Spleen (tissue), 11 donors: ENCODE data around the gene TLE4. TPM values are rescaled to one million over a fixed set of nuclear protein-coding genes. Genes with fewer than 3 reads are reported as not detected.
"Not testable (repeated sequence)": the region's sequence is repeated elsewhere in the genome, so short reads cannot be mapped to it uniquely, and the experiment has no call there.

Experiments used
- DNase-seq: peaks from one replicate; pipeline ENCODE4 v3.0.0-alpha.2; 2020
- H3K27ac ChIP-seq, 8 donors: fragments of 200-600 bp; sonication (generic) in 7 of 8; 1 replicate in 4 of 8; 2 replicates in 4 of 8; pipeline versions ENCODE4 v1.5.0 to v1.8.0; 2016 to 2021; ENCODE audit warnings: inconsistent platforms in 4 of 8, mild to moderate bottlenecking in 4 of 8, moderate library complexity in 1 of 8
- H3K27me3 ChIP-seq, 7 donors: fragments of 200-600 bp; sonication (generic) in 6 of 7; replicated peaks in 1 of 7; 1 replicate in 4 of 7; 2 replicates in 3 of 7; pipeline versions ENCODE4 v1.5.0 to v1.8.0; 2016 to 2021; ENCODE audit warnings: inconsistent platforms in 3 of 7, mild to moderate bottlenecking in 1 of 7
- H3K36me3 ChIP-seq, 6 donors: fragments of 200-600 bp; sonication (generic) in 5 of 6; 1 replicate in 4 of 6; 2 replicates in 2 of 6; pipeline versions ENCODE4 v1.5.0 to v1.8.0; 2016 to 2021; ENCODE audit warnings: inconsistent platforms in 2 of 6
- H3K4me1 ChIP-seq, 6 donors: fragments of 200-600 bp; sonication (generic) in 5 of 6; 1 replicate in 3 of 6; 2 replicates in 3 of 6; pipeline versions ENCODE4 v1.5.0 to v1.8.0; 2016 to 2021; ENCODE audit warnings: inconsistent platforms in 3 of 6
- H3K4me3 ChIP-seq, 8 donors: fragments of 200-600 bp; sonication (generic) in 7 of 8; 1 replicate in 4 of 8; 2 replicates in 4 of 8; pipeline versions ENCODE4 v1.5.0 to v1.8.0; 2016 to 2021; ENCODE audit warnings: inconsistent platforms in 4 of 8, mild to moderate bottlenecking in 4 of 8, moderate library complexity in 2 of 8
- H3K9me3 ChIP-seq, 8 donors: fragments of 200-600 bp; sonication (generic) in 7 of 8; 1 replicate in 4 of 8; 2 replicates in 4 of 8; pipeline versions ENCODE4 v1.5.0 to v1.8.0; 2016 to 2021; ENCODE audit warnings: inconsistent platforms in 4 of 8
- POLR2A ChIP-seq, 3 donors: fragments of 450-650 bp; IDR thresholded peaks; one replicate each; pipeline ENCODE4 v1.5.1; 2017; ENCODE audit warnings: antibody characterized with exemption in 3 of 3, mild to moderate bottlenecking in 1 of 3
- POLR2AphosphoS5 ChIP-seq, 3 donors: sonication (generic); formaldehyde crosslinking; IDR thresholded peaks; one replicate each; pipeline ENCODE4 v1.5.1; 2017; ENCODE audit warnings: antibody characterized with exemption in 3 of 3
- WGBS, 5 donors: extraction: QIAGEN DNeasy Blood & Tissue Kit in 3 of 5; methylation state at CpG; one replicate each; pipeline versions ENCODE4 v1.1.5 to v1.1.7; 2013 to 2018; 5-methylcytosine and 5-hydroxymethylcytosine counted together
- intact Hi-C: fragments of 100-400 bp; cut with DNase I; formaldehyde crosslinking; loops from one replicate; pipeline ENCODE4 v1.15.0; 2023; ENCODE audit warnings: low total_unique reads
- polyA plus RNA-seq, 3 donors: library from polyadenylated mRNA; stranded (reverse); fragments of 200-250 nt; gene quantifications; one replicate each; pipeline ENCODE4 v1.2.1, GENCODE V29; 2013
- total RNA-seq, 7 donors: library from RNA; depleted of rRNA in 3 of 7; stranded (reverse); fragments of >200 nt in 3 of 7; fragmentation: NEBNext Ultra II Directional in 4 of 7; extraction: Animal tissue kit (Norgen Biotek cat#: 25700) in 4 of 7; gene quantifications; one replicate each; pipeline versions ENCODE4 v1.1.0 to v1.2.1, GENCODE V29; 2016 to 2021
- TF ChIP-seq, protein P1 (sequence below), 11 experiments: fragments of 200-600 bp in 7 of 11; fragments of 450-650 bp in 4 of 11; sonication (generic) in 4 of 11; IDR thresholded peaks in 8 of 11; conservative IDR thresholded peaks in 3 of 11; 1 replicate in 7 of 11; 2 replicates in 4 of 11; pipeline versions ENCODE4 v1.4.0 to v1.8.0; 2016 to 2021; ENCODE audit warnings: antibody characterized with exemption in 11 of 11, inconsistent platforms in 4 of 11, mild to moderate bottlenecking in 1 of 11
- donor health status: healthy with polysubstance abuse.
- donor health status: DM: no; HTN: no; CAD: no; lungs with moderate emphysema.
- donor health status: DM: no; HTN: no; CAD: no.
- donor health status: Bipolar disorder and iron deficiency.
- donor health status: healthy.
- donor health status: DM: no; HTN: no; CAD: no.
- donor health status: DM: yes; HTN: yes; CAD: no.

The TLE4 gene
- total and polyA plus RNA-seq, 10 donors, result 7.8 to 92.8 (median 70.5) TPM

DNA sequence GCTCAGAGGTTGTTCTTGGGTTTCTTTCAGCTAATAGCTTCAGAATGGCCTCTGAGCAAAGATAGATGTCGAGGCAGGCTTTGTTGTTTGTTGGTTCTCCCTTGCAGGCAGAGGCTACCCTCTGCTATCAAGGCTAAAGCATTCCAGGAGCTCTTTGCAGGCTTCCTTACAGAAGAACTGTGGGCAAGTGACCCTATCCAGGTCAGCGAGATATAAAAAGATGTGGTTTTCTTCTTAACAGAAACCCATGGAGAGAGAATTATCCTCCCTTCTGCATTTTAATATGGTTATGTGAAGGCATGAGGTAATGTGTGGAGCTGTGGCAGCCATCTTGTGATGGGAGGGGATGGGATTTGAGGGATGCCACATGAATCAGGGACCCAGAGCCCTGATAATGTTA is 67.0 kb downstream of the TLE4 start:
- intact Hi-C loops, result no loop called here
- 86 to 95% (median 91%) methylated on average over 2 of the region's 2 CpGs for WGBS, 5 donors
- H3K9me3 ChIP-seq, result peaks cover 0 to 13% (median 8%) of the 10 kb centered on the region in 8 donors

DNA sequence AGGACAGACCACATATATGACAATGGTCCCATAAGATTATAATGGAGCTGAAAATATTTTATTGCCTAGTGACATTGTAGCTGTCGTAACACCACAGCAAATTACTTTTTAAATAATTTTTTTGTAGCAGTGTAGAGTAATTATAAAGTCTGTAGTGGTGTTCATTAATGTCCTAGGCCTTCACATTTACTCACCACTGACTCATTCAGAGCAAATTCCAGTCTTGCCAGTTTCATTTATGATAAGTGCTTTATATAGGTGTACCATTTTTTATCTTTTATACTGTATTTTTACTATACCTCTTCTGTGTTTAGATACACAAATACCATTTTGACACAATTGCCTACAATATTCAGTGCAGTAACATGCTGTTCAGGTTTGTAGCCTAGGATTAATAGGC is 67.6 kb downstream of the TLE4 start:
- Histone ChIP-seq H3K36me3 (peaks cover 0 to 35% (median 0%) of the 10 kb centered on the region in 6 donors), H3K9me3 (peaks cover 0 to 19% (median 13%) of the 10 kb centered on the region in 8 donors), H3K4me3 (no peak overlapping the region), H3K4me1 (peaks cover 0 to 50% (median 2%) of the 10 kb centered on the region in 6 donors), H3K27me3 (no peaks in the 10 kb centered on the region), H3K27ac (no peak overlapping the region)
- WGBS, 5 donors, result 97 to 100% (median 99%) methylated on average over 1 of the region's 1 CpG
- TF ChIP-seq POLR2A (IDR thresholded peaks at IDR 0.05) (no peak), POLR2AphosphoS5 (IDR thresholded peaks at IDR 0.05) (no peak)
- TF ChIP-seq, protein P1, sequence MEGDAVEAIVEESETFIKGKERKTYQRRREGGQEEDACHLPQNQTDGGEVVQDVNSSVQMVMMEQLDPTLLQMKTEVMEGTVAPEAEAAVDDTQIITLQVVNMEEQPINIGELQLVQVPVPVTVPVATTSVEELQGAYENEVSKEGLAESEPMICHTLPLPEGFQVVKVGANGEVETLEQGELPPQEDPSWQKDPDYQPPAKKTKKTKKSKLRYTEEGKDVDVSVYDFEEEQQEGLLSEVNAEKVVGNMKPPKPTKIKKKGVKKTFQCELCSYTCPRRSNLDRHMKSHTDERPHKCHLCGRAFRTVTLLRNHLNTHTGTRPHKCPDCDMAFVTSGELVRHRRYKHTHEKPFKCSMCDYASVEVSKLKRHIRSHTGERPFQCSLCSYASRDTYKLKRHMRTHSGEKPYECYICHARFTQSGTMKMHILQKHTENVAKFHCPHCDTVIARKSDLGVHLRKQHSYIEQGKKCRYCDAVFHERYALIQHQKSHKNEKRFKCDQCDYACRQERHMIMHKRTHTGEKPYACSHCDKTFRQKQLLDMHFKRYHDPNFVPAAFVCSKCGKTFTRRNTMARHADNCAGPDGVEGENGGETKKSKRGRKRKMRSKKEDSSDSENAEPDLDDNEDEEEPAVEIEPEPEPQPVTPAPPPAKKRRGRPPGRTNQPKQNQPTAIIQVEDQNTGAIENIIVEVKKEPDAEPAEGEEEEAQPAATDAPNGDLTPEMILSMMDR (IDR thresholded peaks at IDR 0.05 in 8 of 11, conservative IDR thresholded peaks at IDR 0.05 in 3 of 11), result no peak
- intact Hi-C loops, result no loop called here
- DNase-seq, result no peak

More for the DNA sequence above, 67.0 kb downstream of the TLE4 start:
- no peak for DNase-seq
- Histone ChIP-seq H3K36me3 (peaks cover 0 to 29% (median 0%) of the 10 kb centered on the region in 6 donors), H3K4me3 (no peak overlapping the region), H3K27me3 (no peaks in the 10 kb centered on the region), H3K4me1 (peaks cover 0 to 56% (median 3%) of the 10 kb centered on the region in 6 donors), H3K27ac (peak overlapping the region in 1 of 8 donors; percentile 10)
- TF ChIP-seq POLR2A (IDR thresholded peaks at IDR 0.05), result no peak
- TF ChIP-seq POLR2AphosphoS5 (IDR thresholded peaks at IDR 0.05), result no peak
- TF ChIP-seq, protein P1 (IDR thresholded peaks at IDR 0.05 in 8 of 11, conservative IDR thresholded peaks at IDR 0.05 in 3 of 11), result no peak

DNA sequence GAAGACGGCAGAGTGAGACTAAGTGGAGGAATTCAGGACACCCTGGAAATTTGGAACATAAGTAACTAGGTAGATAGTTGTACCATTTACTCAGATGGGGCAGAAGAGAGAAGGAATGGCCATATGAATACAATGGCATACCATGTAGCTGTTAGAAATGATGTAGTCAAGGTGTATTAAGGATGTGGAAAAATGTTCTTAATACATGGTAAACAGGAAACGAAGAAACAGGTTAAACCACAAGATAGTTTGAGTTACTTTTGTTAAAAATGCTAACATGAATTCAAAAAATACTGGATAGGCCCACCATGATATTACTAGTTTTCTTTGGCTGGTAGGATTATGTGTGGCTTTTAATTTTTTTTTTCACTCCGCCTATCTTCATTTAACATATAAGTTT is 68.3 kb downstream of the TLE4 start:
- WGBS, 5 donors, result 91 to 98% (median 93%) methylated on average over 3 of the region's 3 CpGs
- DNase-seq, H3K27ac ChIP-seq, intact Hi-C loops, H3K4me3 ChIP-seq, H3K27me3 ChIP-seq: not testable (repeated sequence)
- H3K36me3 ChIP-seq, result peaks cover 0 to 42% (median 0%) of the 10 kb centered on the region in 6 donors
- H3K4me1 ChIP-seq, result peaks cover 0 to 48% (median 2%) of the 10 kb centered on the region in 6 donors
- peaks cover 0 to 23% (median 15%) of the 10 kb centered on the region in 8 donors for H3K9me3 ChIP-seq

GRCh38 chr9:79641070-79641469 is 69.3 kb downstream of the TLE4 start:
- intact Hi-C loops, result no loop called here
- peak overlapping the region in 2 of 8 donors; percentile 10 to 11 for H3K27ac ChIP-seq
- H3K4me3 ChIP-seq, result no peak overlapping the region
- peaks cover 0 to 23% (median 15%) of the 10 kb centered on the region in 8 donors for H3K9me3 ChIP-seq
- no peak for DNase-seq
- H3K27me3 ChIP-seq, result no peaks in the 10 kb centered on the region
- peaks cover 0 to 46% (median 2%) of the 10 kb centered on the region in 6 donors for H3K4me1 ChIP-seq
- 67 to 79% (median 74%) methylated on average over 1 of the region's 1 CpG for WGBS, 5 donors
- H3K36me3 ChIP-seq, result peaks cover 0 to 39% (median 0%) of the 10 kb centered on the region in 6 donors
- TF ChIP-seq POLR2A (IDR thresholded peaks at IDR 0.05) (no peak), POLR2AphosphoS5 (IDR thresholded peaks at IDR 0.05) (no peak)
- TF ChIP-seq, protein P1 (IDR thresholded peaks at IDR 0.05 in 8 of 11, conservative IDR thresholded peaks at IDR 0.05 in 3 of 11), result no peak
